Suppressor macrophage treated with lipopolysaccharide for 1 hour (primary cell): Measurements from ENCODE around the gene LRMDA.

Experiments used
- DNase-seq, 3 donors: peaks; one replicate each; pipeline ENCODE4 v3.0.0-alpha.2; 2020 to 2022

LRMDA gene

GRCh38 chr10:75542906-75543305, 111.5 kb downstream of the LRMDA start:
- DNase-seq = no peak

- DNase-seq = peak in 2 of 3 donors; percentile 37 to 44
These were observed 113.0 kb downstream of the LRMDA start for GRCh38 chr10:75544386-75544785.

GRCh38 chr10:75544993-75545706, 113.7 kb downstream of the LRMDA start:
- DNase-seq = no peak

- no peak for DNase-seq
These were observed 114.6 kb downstream of the LRMDA start for GRCh38 chr10:75546004-75546403.

- peak; percentile 32 to 39 (median 36) for DNase-seq
These were observed 116.2 kb downstream of the LRMDA start for GRCh38 chr10:75547391-75548298.

- no peak for DNase-seq
These were observed 116.9 kb downstream of the LRMDA start for GRCh38 chr10:75548356-75548755.

- no peak for DNase-seq
These were observed 118.8 kb downstream of the LRMDA start for GRCh38 chr10:75550191-75550590.

- DNase-seq = no peak
These were observed 120.7 kb downstream of the LRMDA start for GRCh38 chr10:75552171-75552570.

GRCh38 chr10:75553550-75553949, 122.1 kb downstream of the LRMDA start:
- DNase-seq = peak in 1 of 3 donors; percentile 12

GRCh38 chr10:75555323-75555722, 123.9 kb downstream of the LRMDA start:
- no peak for DNase-seq

- no peak for DNase-seq
These were observed 124.9 kb downstream of the LRMDA start for GRCh38 chr10:75556320-75556719.

GRCh38 chr10:75565286-75566251, 134.1 kb downstream of the LRMDA start:
- no peak for DNase-seq

- no peak for DNase-seq
These were observed 137.2 kb downstream of the LRMDA start for GRCh38 chr10:75568450-75569130.

- DNase-seq = no peak
These were observed 138.1 kb downstream of the LRMDA start for GRCh38 chr10:75569506-75569905.

GRCh38 chr10:75572478-75572877, 141.1 kb downstream of the LRMDA start:
- no peak for DNase-seq

- DNase-seq = no peak
These were observed 144.5 kb downstream of the LRMDA start for GRCh38 chr10:75575940-75576339.

- DNase-seq = no peak
These were observed 150.7 kb downstream of the LRMDA start for GRCh38 chr10:75582102-75582501.

- DNase-seq = no peak
These were observed 153.9 kb downstream of the LRMDA start for GRCh38 chr10:75585294-75585693.

- no peak for DNase-seq
These were observed 155.4 kb downstream of the LRMDA start for GRCh38 chr10:75586814-75587213.

- DNase-seq = no peak
These were observed 156.6 kb downstream of the LRMDA start for GRCh38 chr10:75588031-75588430.

GRCh38 chr10:75589895-75590654, 158.7 kb downstream of the LRMDA start:
- DNase-seq = no peak
